H1 (cell line): Measurements from ENCODE around the gene PSTK.

Experiments
- CHD1 ChIP-seq: IDR thresholded peaks from 2 replicates; pipeline ENCODE4 v1.6.1; 2012; ENCODE audit warnings: low read depth, low read length, improper control_type of control experiment
- EZH2 ChIP-seq: fragments of 200-600 bp; sonication (generic); IDR thresholded peaks from 2 replicates; pipeline ENCODE4 v1.7.1; 2012; ENCODE audit warnings: low read depth, mild to moderate bottlenecking, moderate library complexity, low read length, inconsistent platforms; ENCODE audit not compliant: severe bottlenecking
- TCF12 ChIP-seq: IDR thresholded peaks from 2 replicates; pipeline ENCODE4 v1.6.1; 2011; ENCODE audit warnings: low read depth, mild to moderate bottlenecking, low read length
- YY1 ChIP-seq: IDR thresholded peaks from 2 replicates; pipeline ENCODE4 v1.6.1; 2011; ENCODE audit warnings: low read depth, mild to moderate bottlenecking, low read length

DNA sequence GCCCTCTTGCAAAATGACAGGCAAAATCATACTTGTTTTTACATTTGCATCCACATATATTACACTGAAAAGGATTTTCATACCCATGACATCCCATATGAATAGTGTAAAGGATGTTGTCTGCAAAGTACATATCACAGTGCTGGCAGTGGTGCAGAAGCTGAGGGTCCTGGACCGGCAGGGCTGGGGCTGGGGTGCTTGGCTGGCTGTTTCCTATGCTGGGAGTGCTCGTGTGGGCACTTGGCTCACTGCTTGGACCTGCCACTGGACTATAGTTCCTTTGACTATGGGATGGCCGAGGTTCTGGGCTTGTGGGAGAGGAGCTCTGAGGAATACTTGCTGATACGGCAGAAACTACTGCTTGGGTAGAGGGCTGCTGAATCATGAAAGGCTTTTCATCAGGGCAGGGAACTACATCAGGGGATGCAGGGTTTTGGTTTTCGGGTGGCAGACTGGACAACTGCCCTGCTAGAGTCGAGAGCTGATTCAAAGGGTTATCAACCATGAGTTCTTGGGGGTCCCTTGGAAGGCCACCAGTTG, 13.7 kb downstream of the PSTK start:
- TF ChIP-seq TCF12 (no peak), CHD1 (no peak), EZH2 (no peak), YY1 (no peak)
